Heart left ventricle (tissue), 13 donors: ENCODE results near the gene PHAF1.

ENCODE experiments used
- POLR2A ChIP-seq, 2 donors: fragments of 450-650 bp; IDR thresholded peaks; one replicate each; pipeline ENCODE4 v1.6.1; 2017; ENCODE audit warnings: antibody characterized with exemption in 2 of 2, mild to moderate bottlenecking in 2 of 2, moderate library complexity in 2 of 2
- TF ChIP-seq, protein P1 (sequence below), 12 donors: fragments of 200-600 bp; sonication (generic) in 4 of 12; IDR thresholded peaks; one replicate each; pipeline versions ENCODE4 v1.5.0 to v1.8.0; 2018 to 2022; ENCODE audit warnings: antibody characterized with exemption in 12 of 12, mild to moderate bottlenecking in 5 of 12
- donor health status: ischemic (EF 13 %, LVEDD 7.1; RV severe dilation, severe dysfunction).
- donor health status: DM: no; HTN: yes; CAD: no.
- donor health status: DM: no; HTN: no; CAD: no.
- donor health status: ischemic (EF 25% LVEDD 6.9; RV normal size, moderate dysfunction).
- donor health status: ischemic (EF 25% LVEDD 5.7; RV mildly dilated, moderate dysfunction).
- donor health status: ischemic (EF 35%, LVEDD 5.7; RV mildly dilated, moderate dysfunction).
- donor health status: nonischemic (EF 11% LVEDD 7.7; RV severe dilation, severe dysfunction).
- donor health status: DM: yes; HTN: yes; CAD: no.
- donor health status: PGD.
- donor health status: ischemic (EF 29% LVEDD 5.4; RV normal size, mild dysfunction).
- donor health status: nonischemic (EF 23%, LVEDD 6.1; RV moderate dilation, normal function).

DNA sequence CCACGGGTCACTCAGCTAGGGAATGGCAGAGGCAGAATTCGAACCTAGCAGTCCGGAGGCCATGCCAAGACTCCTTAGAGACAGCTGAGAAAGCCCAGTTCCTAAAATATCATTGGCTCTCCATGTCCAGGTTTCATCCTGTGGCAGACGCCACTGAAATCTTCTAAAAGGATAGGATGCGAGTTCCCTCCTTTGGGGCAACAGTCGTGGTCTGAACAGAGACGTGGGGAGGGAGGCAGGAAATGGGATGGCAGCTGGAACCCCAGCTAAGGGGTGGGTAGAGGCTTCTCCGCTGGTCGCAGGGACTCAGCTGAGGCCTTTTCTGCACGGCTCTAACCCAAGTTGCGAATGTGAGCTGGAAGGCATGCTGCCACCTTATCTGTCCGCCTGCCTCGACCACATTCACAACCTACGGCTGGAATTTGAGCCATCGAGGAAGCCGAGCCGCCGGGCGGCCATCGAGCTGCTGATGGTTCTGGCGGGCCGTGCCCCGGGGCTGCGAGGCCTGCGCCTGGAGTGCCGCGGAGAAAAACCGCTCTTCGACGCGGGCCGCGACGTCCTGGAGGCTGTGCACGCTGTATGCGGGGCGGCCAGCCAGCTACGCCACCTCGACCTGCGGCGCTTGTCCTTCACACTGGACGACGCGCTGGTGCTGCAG is 52.9 kb downstream of the PHAF1 start:
- TF ChIP-seq, protein P1, sequence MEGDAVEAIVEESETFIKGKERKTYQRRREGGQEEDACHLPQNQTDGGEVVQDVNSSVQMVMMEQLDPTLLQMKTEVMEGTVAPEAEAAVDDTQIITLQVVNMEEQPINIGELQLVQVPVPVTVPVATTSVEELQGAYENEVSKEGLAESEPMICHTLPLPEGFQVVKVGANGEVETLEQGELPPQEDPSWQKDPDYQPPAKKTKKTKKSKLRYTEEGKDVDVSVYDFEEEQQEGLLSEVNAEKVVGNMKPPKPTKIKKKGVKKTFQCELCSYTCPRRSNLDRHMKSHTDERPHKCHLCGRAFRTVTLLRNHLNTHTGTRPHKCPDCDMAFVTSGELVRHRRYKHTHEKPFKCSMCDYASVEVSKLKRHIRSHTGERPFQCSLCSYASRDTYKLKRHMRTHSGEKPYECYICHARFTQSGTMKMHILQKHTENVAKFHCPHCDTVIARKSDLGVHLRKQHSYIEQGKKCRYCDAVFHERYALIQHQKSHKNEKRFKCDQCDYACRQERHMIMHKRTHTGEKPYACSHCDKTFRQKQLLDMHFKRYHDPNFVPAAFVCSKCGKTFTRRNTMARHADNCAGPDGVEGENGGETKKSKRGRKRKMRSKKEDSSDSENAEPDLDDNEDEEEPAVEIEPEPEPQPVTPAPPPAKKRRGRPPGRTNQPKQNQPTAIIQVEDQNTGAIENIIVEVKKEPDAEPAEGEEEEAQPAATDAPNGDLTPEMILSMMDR (IDR thresholded peaks at IDR 0.05), result no peak
- no peak for TF ChIP-seq POLR2A (IDR thresholded peaks at IDR 0.05)
